ENCODE data around the gene ATXN7L1.
"Not testable (repeated sequence)": the region's sequence is repeated elsewhere in the genome, so short reads cannot be mapped to it uniquely, and the experiment has no call there.

ATXN7L1 gene

GRCh38 chr7:105890290-105890997 is 14.0 kb upstream of the ATXN7L1 start:
- TF ChIP-seq CTCF (IDR thresholded peaks at IDR 0.05; ENCODE audit: low read depth, low read length, missing control alignments), result no peak
- H3K4me3 ChIP-seq (ENCODE audit: low read depth, low read length), result no peak overlapping the region
- no peak for DNase-seq (ENCODE audit: low read depth)

- TF ChIP-seq CTCF (IDR thresholded peaks at IDR 0.05; ENCODE audit: low read depth, low read length, missing control alignments), result no peak
- no peak overlapping the region for H3K4me3 ChIP-seq (ENCODE audit: low read depth, low read length)
- no peak for DNase-seq (ENCODE audit: low read depth)
These were observed 11.3 kb upstream of the ATXN7L1 start for GRCh38 chr7:105887569-105888189.

GRCh38 chr7:105886776-105887175 is 10.4 kb upstream of the ATXN7L1 start:
- no peak overlapping the region for H3K4me3 ChIP-seq (ENCODE audit: low read depth, low read length)
- TF ChIP-seq CTCF (IDR thresholded peaks at IDR 0.05; ENCODE audit: low read depth, low read length, missing control alignments), result no peak
- DNase-seq (ENCODE audit: low read depth), result no peak

GRCh38 chr7:105885387-105886111 is 9.2 kb upstream of the ATXN7L1 start:
- H3K4me3 ChIP-seq (ENCODE audit: low read depth, low read length), result no peak overlapping the region
- no peak for TF ChIP-seq CTCF (IDR thresholded peaks at IDR 0.05; ENCODE audit: low read depth, low read length, missing control alignments)
- no peak for DNase-seq (ENCODE audit: low read depth)

GRCh38 chr7:105883179-105883578 is 6.8 kb upstream of the ATXN7L1 start:
- H3K4me3 ChIP-seq (ENCODE audit: low read depth, low read length); DNase-seq (ENCODE audit: low read depth): not testable (repeated sequence)

- H3K4me3 ChIP-seq (ENCODE audit: low read depth, low read length), result no peak overlapping the region
- DNase-seq (ENCODE audit: low read depth), result no peak
- TF ChIP-seq CTCF (IDR thresholded peaks at IDR 0.05; ENCODE audit: low read depth, low read length, missing control alignments), result no peak
These were observed 5.0 kb upstream of the ATXN7L1 start for GRCh38 chr7:105881439-105881838.

- DNase-seq (ENCODE audit: low read depth), result no peak
- H3K4me3 ChIP-seq (ENCODE audit: low read depth, low read length), result no peak overlapping the region
- no peak for TF ChIP-seq CTCF (IDR thresholded peaks at IDR 0.05; ENCODE audit: low read depth, low read length, missing control alignments)
These were observed 4.4 kb upstream of the ATXN7L1 start for GRCh38 chr7:105880571-105881330.

All from GM12864 (cell line).